ENCODE data around the gene SOX11. TPM values are rescaled to one million over a fixed set of nuclear protein-coding genes. Genes with fewer than 3 reads are reported as not detected.

SOX11 gene
- total RNA-seq, 4 donors from 2014 or later = not detected

DNA sequence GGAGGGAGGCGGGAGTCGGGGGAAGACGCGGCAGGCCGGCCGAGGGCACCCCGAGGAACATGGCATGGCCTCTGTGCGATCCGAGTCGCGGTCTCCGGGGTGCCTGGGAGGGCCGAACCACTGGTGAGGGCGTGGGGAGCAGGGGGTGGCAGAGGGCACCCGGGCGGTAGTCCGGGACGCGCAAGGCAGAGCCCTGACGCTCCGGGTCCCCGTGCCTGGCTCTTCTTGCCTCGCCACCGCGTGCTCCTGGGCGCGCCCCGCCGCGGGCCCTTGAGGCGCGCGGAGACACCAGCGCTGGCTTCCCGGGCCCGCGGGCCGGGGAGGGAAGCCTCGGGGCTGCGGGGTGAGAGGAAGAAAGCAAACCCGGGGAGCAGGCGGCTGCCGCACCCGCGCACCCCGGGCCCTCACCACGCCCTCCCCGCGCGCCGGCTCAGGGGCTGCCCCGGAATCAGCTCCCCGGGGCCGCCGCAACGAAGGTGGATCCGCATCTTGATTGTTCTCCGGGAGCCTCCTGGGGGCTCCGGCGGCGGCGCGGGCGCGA lies 4.3 kb downstream of the SOX11 start:
- Histone ChIP-seq H3K4me3 (peak overlapping the region in 2 of 4 donors; percentile 26 to 45), H3K4me1 (peaks cover 0 to 46% (median 11%) of the 10 kb centered on the region in 4 donors), H3K27ac (no peak overlapping the region), H3K27me3 (peaks cover 0 to 93% of the 10 kb centered on the region in 2 donors), H3K36me3 (no peaks in the 10 kb centered on the region), H3K9me3 (no peaks in the 10 kb centered on the region)
- no peak for TF ChIP-seq POLR2A (IDR thresholded peaks at IDR 0.05)
- no peak for TF ChIP-seq EP300 (IDR thresholded peaks at IDR 0.05)
- no peak for TF ChIP-seq CTCF (IDR thresholded peaks at IDR 0.05)
- 0% methylated on average over 9 to 11 of the region's 65 CpGs for WGBS, 2 donors
- no peak for DNase-seq (ENCODE audit: low spot score in 2 of 2)

GRCh38 chr2:5696945-5697521 lies 4.8 kb downstream of the SOX11 start:
- TF ChIP-seq CTCF (IDR thresholded peaks at IDR 0.05) = no peak
- TF ChIP-seq POLR2A (IDR thresholded peaks at IDR 0.05) = no peak
- no peak for TF ChIP-seq EP300 (IDR thresholded peaks at IDR 0.05)
- Histone ChIP-seq H3K36me3 (no peaks in the 10 kb centered on the region), H3K4me3 (peak overlapping the region in 2 of 4 donors; percentile 26 to 45), H3K4me1 (peaks cover 0 to 42% (median 9%) of the 10 kb centered on the region in 4 donors), H3K9me3 (no peaks in the 10 kb centered on the region), H3K27ac (no peak overlapping the region), H3K27me3 (peaks cover 0 to 95% of the 10 kb centered on the region in 2 donors)
- no peak for DNase-seq (ENCODE audit: low spot score in 2 of 2)
- WGBS, 2 donors = 2% methylated on average over 36 to 39 of the region's 49 CpGs

DNA sequence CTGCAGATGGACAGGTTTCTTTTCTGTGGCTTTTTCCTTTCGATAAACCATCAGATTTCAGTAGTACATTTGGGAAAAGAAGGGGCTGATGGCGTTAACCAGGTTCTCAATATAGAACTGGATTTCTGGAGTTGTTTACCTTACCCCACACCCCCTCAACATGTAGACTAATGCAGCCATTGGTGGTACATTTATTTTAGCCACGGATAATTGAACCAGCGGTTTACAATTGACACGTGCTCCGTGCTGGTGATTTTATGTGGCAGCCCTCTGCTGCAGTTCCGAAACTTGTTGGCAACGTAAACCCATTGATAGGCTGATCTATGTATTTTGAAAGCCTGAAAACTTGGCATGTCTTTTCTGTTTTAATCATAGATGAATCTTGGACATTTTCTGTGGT lies 5.4 kb downstream of the SOX11 start:
- H3K4me3 ChIP-seq = no peak overlapping the region
- WGBS, 2 donors = 56 to 60% methylated on average over 8 of the region's 8 CpGs

GRCh38 chr2:5698134-5698533 lies 6.0 kb downstream of the SOX11 start:
- 90 to 95% methylated on average over 4 of the region's 4 CpGs for WGBS, 2 donors
- no peak for DNase-seq (ENCODE audit: low spot score in 2 of 2)
- Histone ChIP-seq H3K36me3 (no peaks in the 10 kb centered on the region), H3K27me3 (peaks cover 0 to 88% of the 10 kb centered on the region in 2 donors), H3K27ac (no peak overlapping the region), H3K9me3 (no peaks in the 10 kb centered on the region), H3K4me3 (no peak overlapping the region), H3K4me1 (peaks cover 0 to 31% (median 6%) of the 10 kb centered on the region in 4 donors)
- TF ChIP-seq CTCF (IDR thresholded peaks at IDR 0.05) (no peak), POLR2A (IDR thresholded peaks at IDR 0.05) (no peak), EP300 (IDR thresholded peaks at IDR 0.05) (no peak)

More for the DNA sequence above, 5.4 kb downstream of the SOX11 start:
- no peaks in the 10 kb centered on the region for H3K9me3 ChIP-seq
- TF ChIP-seq CTCF (IDR thresholded peaks at IDR 0.05) (no peak), EP300 (IDR thresholded peaks at IDR 0.05) (no peak), POLR2A (IDR thresholded peaks at IDR 0.05) (no peak)
- DNase-seq (ENCODE audit: low spot score in 2 of 2) = no peak
- H3K27ac ChIP-seq = no peak overlapping the region
- H3K4me1 ChIP-seq = peaks cover 0 to 37% (median 7%) of the 10 kb centered on the region in 4 donors
- peaks cover 0 to 90% of the 10 kb centered on the region in 2 donors for H3K27me3 ChIP-seq
- H3K36me3 ChIP-seq = no peaks in the 10 kb centered on the region

DNA sequence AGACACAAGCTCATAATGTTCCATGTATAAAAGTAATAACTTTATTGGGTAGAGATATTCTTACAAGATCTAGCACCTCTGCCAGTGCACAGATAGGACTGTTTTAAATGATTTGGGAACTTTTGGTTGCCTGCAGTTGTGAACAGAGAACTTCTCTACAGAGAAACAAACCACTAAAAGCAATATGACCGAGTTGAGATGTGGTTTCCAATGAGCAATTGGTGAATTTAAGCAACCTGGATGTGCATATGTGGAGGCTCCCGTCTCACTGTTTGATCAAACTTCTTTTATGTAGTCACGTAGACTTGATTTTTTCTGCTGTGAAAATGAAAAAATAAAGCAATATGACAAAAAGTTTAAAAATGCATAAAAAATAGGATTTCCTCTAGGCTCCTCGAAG lies 7.8 kb downstream of the SOX11 start:
- Histone ChIP-seq H3K27ac (no peak overlapping the region), H3K9me3 (no peaks in the 10 kb centered on the region), H3K27me3 (peaks cover 0 to 71% of the 10 kb centered on the region in 2 donors), H3K4me1 (peaks cover 0 to 20% (median 6%) of the 10 kb centered on the region in 4 donors), H3K4me3 (no peak overlapping the region), H3K36me3 (no peaks in the 10 kb centered on the region)
- no peak for DNase-seq (ENCODE audit: low spot score in 2 of 2)
- 86 to 90% methylated on average over 4 of the region's 4 CpGs for WGBS, 2 donors
- TF ChIP-seq POLR2A (IDR thresholded peaks at IDR 0.05) (no peak), CTCF (IDR thresholded peaks at IDR 0.05) (no peak), EP300 (IDR thresholded peaks at IDR 0.05) (no peak)

All from tibial nerve (tissue), 4 donors.